KMS-11 (cell line): ENCODE results near the gene ZBED4.

ENCODE experiments used
- H2AFZ ChIP-seq: fragments of 200-600 bp; sonication (generic); 2 replicates; pipeline ENCODE4 v1.6.1; 2016; ENCODE audit warnings: antibody characterized with exemption, mixed run types, low read depth
- H3K27ac ChIP-seq: fragments of 200-600 bp; sonication (generic); 2 replicates; pipeline ENCODE4 v1.6.1; 2016; ENCODE audit warnings: mild to moderate bottlenecking, mixed run types
- H3K27me3 ChIP-seq: fragments of 200-600 bp; sonication (generic); 2 replicates; pipeline ENCODE4 v1.6.1; 2017; ENCODE audit warnings: mild to moderate bottlenecking, low read depth, mixed run types, moderate library complexity; ENCODE audit not compliant: insufficient read depth
- H3K36me3 ChIP-seq: fragments of 200-600 bp; sonication (generic); 2 replicates; pipeline ENCODE4 v1.6.1; 2017; ENCODE audit warnings: mild to moderate bottlenecking, mixed run types; ENCODE audit not compliant: insufficient read depth
- H3K4me1 ChIP-seq: fragments of 200-600 bp; sonication (generic); 2 replicates; pipeline ENCODE4 v1.6.1; 2016; ENCODE audit warnings: mild to moderate bottlenecking, low read depth, mixed run types; ENCODE audit not compliant: poor library complexity, severe bottlenecking
- H3K4me2 ChIP-seq: fragments of 200-600 bp; sonication (generic); 2 replicates; pipeline ENCODE4 v1.7.0; 2016; ENCODE audit warnings: mild to moderate bottlenecking, mixed run types
- H3K4me3 ChIP-seq: fragments of 200-600 bp; sonication (generic); IDR thresholded peaks from 2 replicates; pipeline ENCODE4 v1.6.1; 2017; ENCODE audit warnings: low read depth, low read length, mixed read lengths; ENCODE audit not compliant: insufficient read depth
- H3K79me2 ChIP-seq: fragments of 200-600 bp; sonication (generic); 2 replicates; pipeline ENCODE4 v1.6.1; 2016; ENCODE audit warnings: low read depth, mixed run types; ENCODE audit not compliant: insufficient read depth
- H3K9ac ChIP-seq: fragments of 200-600 bp; sonication (generic); 2 replicates; pipeline ENCODE4 v1.6.1; 2016; ENCODE audit warnings: mild to moderate bottlenecking, mixed run types
- H4K20me1 ChIP-seq: fragments of 200-600 bp; sonication (generic); 2 replicates; pipeline ENCODE4 v1.6.1; 2016; ENCODE audit warnings: mild to moderate bottlenecking, mixed run types; ENCODE audit not compliant: insufficient read depth
- CTCF ChIP-seq: fragments of 200-600 bp; sonication (generic); conservative IDR thresholded peaks from 2 replicates; pipeline ENCODE4 v1.6.1; 2017; ENCODE audit warnings: low read depth, mild to moderate bottlenecking, antibody characterized with exemption, low read length, moderate library complexity, mixed read lengths

The ZBED4 gene

GRCh38 chr22:49858827-49859226, 5.2 kb downstream of the ZBED4 start:
- no peak overlapping the region for H3K4me3 ChIP-seq

GRCh38 chr22:49861642-49862495, 8.2 kb downstream of the ZBED4 start:
- no peak overlapping the region for H3K27ac ChIP-seq
- no peaks in the 10 kb centered on the region for H3K36me3 ChIP-seq
- no peak overlapping the region for H3K9ac ChIP-seq
- H3K4me1 ChIP-seq = peaks cover 6% of the 10 kb centered on the region
- no peak overlapping the region for H3K4me3 ChIP-seq
- TF ChIP-seq CTCF = no peak
- H2AFZ ChIP-seq = no peak overlapping the region
- no peak overlapping the region for H3K4me2 ChIP-seq
- no peaks in the 10 kb centered on the region for H3K27me3 ChIP-seq
- peaks cover 69% of the 10 kb centered on the region for H3K79me2 ChIP-seq
- H4K20me1 ChIP-seq = no peaks in the 10 kb centered on the region

More at GRCh38 chr22:49858827-49859226, 5.2 kb downstream of the ZBED4 start:
- H3K9ac ChIP-seq = no peak overlapping the region
- peaks cover 67% of the 10 kb centered on the region for H3K79me2 ChIP-seq
- H2AFZ ChIP-seq = no peak overlapping the region
- no peaks in the 10 kb centered on the region for H4K20me1 ChIP-seq
- H3K27ac ChIP-seq = no peak overlapping the region
- H3K4me1 ChIP-seq = peaks cover 13% of the 10 kb centered on the region
- H3K36me3 ChIP-seq = no peaks in the 10 kb centered on the region
- H3K27me3 ChIP-seq = no peaks in the 10 kb centered on the region
- no peak for TF ChIP-seq CTCF
- no peak overlapping the region for H3K4me2 ChIP-seq

- no peak for TF ChIP-seq CTCF
- H3K9ac ChIP-seq = no peak overlapping the region
These were observed 8.8 kb downstream of the ZBED4 start for GRCh38 chr22:49862496-49862776.

GRCh38 chr22:49863931-49864330, 10.3 kb downstream of the ZBED4 start:
- Histone ChIP-seq H3K9ac (no peak overlapping the region), H3K4me2 (no peak overlapping the region), H3K4me1 (peaks cover 6% of the 10 kb centered on the region), H2AFZ (no peak overlapping the region), H3K27ac (no peak overlapping the region), H3K79me2 (peaks cover 58% of the 10 kb centered on the region), H3K4me3 (no peak overlapping the region), H4K20me1 (no peaks in the 10 kb centered on the region), H3K36me3 (no peaks in the 10 kb centered on the region), H3K27me3 (no peaks in the 10 kb centered on the region)
- TF ChIP-seq CTCF = no peak

More at GRCh38 chr22:49862496-49862776, 8.8 kb downstream of the ZBED4 start:
- no peaks in the 10 kb centered on the region for H3K36me3 ChIP-seq
- no peaks in the 10 kb centered on the region for H4K20me1 ChIP-seq
- H2AFZ ChIP-seq = no peak overlapping the region
- peaks cover 6% of the 10 kb centered on the region for H3K4me1 ChIP-seq
- H3K4me2 ChIP-seq = no peak overlapping the region
- peaks cover 65% of the 10 kb centered on the region for H3K79me2 ChIP-seq
- no peak overlapping the region for H3K27ac ChIP-seq
- H3K4me3 ChIP-seq = no peak overlapping the region
- H3K27me3 ChIP-seq = no peaks in the 10 kb centered on the region
